Endodermal cell (in vitro differentiated cells): ENCODE data around the gene MLKL. TPM values are rescaled to one million over a fixed set of nuclear protein-coding genes. Genes with fewer than 3 reads are reported as not detected.
"Not testable (repeated sequence)": the region's sequence is repeated elsewhere in the genome, so short reads cannot be mapped to it uniquely, and the experiment has no call there.

Experiments used
- DNase-seq: peaks from one replicate; pipeline ENCODE4 v3.0.0-alpha.2; 2017
- H3K27ac ChIP-seq: 2 replicates; pipeline ENCODE4 v1.5.1; 2013; ENCODE audit warnings: mild to moderate bottlenecking, low read depth, low read length, moderate library complexity
- H3K27me3 ChIP-seq: 2 replicates; pipeline ENCODE4 v1.6.1; 2013; ENCODE audit warnings: mild to moderate bottlenecking, low read length, moderate library complexity; ENCODE audit not compliant: insufficient read depth, control insufficient read depth, poor library complexity, severe bottlenecking
- H3K36me3 ChIP-seq: 2 replicates; pipeline ENCODE4 v1.7.0; 2013; ENCODE audit warnings: mild to moderate bottlenecking, low read length, moderate library complexity; ENCODE audit not compliant: control insufficient read depth, insufficient read depth
- H3K4me1 ChIP-seq: one replicate; pipeline ENCODE4 v1.7.0; 2013; ENCODE audit warnings: low read length; ENCODE audit not compliant: control insufficient read depth, insufficient read depth
- H3K4me3 ChIP-seq: 2 replicates; pipeline ENCODE4 v1.5.1; 2013; ENCODE audit warnings: mild to moderate bottlenecking, low read length, moderate library complexity
- H3K9ac ChIP-seq: 2 replicates; pipeline ENCODE4 v1.6.1; 2013; ENCODE audit warnings: mild to moderate bottlenecking, low read length, moderate library complexity; ENCODE audit not compliant: poor library complexity, severe bottlenecking; ENCODE audit errors: extremely low read depth
- H3K9me3 ChIP-seq: 2 replicates; pipeline ENCODE4 v1.6.1; 2013; ENCODE audit warnings: mild to moderate bottlenecking, low read length, moderate library complexity; ENCODE audit not compliant: control insufficient read depth
- H3K27ac Mint-ChIP-seq: 2 replicates; pipeline ENCODE4 v1.8.0; 2020; ENCODE audit warnings: mixed read lengths
- H3K27me3 Mint-ChIP-seq: 2 replicates; pipeline ENCODE4 v1.8.0; 2021; ENCODE audit warnings: mild to moderate bottlenecking, mixed read lengths; ENCODE audit not compliant: insufficient read depth
- H3K36me3 Mint-ChIP-seq: 2 replicates; pipeline ENCODE4 v1.8.0; 2020; ENCODE audit warnings: low read depth, mixed read lengths
- H3K4me1 Mint-ChIP-seq: 2 replicates; pipeline ENCODE4 v1.8.0; 2020; ENCODE audit warnings: mixed read lengths
- H3K4me3 Mint-ChIP-seq: 2 replicates; pipeline ENCODE4 v1.8.0; 2020; ENCODE audit warnings: mild to moderate bottlenecking, moderate library complexity, mixed read lengths
- H3K9me3 Mint-ChIP-seq: 2 replicates; pipeline ENCODE4 v1.8.0; 2020; ENCODE audit warnings: mild to moderate bottlenecking, mixed read lengths
- WGBS, 2 experiments: methylation state at CpG; one replicate each; pipeline versions ENCODE4 v1.1.5 to v1.1.7; 2013; ENCODE audit warnings: missing lambda C conversion rate in 2 of 2, mixed read lengths in 1 of 2; ENCODE audit not compliant: insufficient coverage in 1 of 2, insufficient read length in 1 of 2; 5-methylcytosine and 5-hydroxymethylcytosine counted together
- total RNA-seq, 2 donors: library from RNA; stranded (reverse); fragmentation: NEBNext Ultra II Directional in 1 of 2; extraction: Animal tissue kit (Norgen Biotek cat#: 25700) in 1 of 2; gene quantifications; 2 replicates in 1 of 2; 3 replicates in 1 of 2; pipeline ENCODE4 v1.2.1, GENCODE V29; 2021
- TF ChIP-seq, protein P1 (sequence below): fragments of 200-600 bp; sonication (generic); conservative IDR thresholded peaks from 2 replicates; pipeline ENCODE4 v1.5.0; 2021; ENCODE audit warnings: antibody characterized with exemption, mild to moderate bottlenecking

The MLKL gene
- total RNA-seq, 2 donors from 2014 or later, result 0.22 to 1.3 TPM

- H3K27ac ChIP-seq, result no peak overlapping the region
- Mint-ChIP-seq H3K4me1 (peaks cover 18% of the 10 kb centered on the region), H3K27me3 (no peaks in the 10 kb centered on the region), H3K36me3 (peaks cover 81% of the 10 kb centered on the region), H3K27ac (no peak overlapping the region), H3K4me3 (no peak overlapping the region), H3K9me3 (no peaks in the 10 kb centered on the region)
- H3K36me3 ChIP-seq, result peaks cover 80% of the 10 kb centered on the region
- 82 to 88% methylated on average over 3 to 5 of the region's 5 CpGs for WGBS, 2 experiments
- DNase-seq, result no peak
- H3K9me3 ChIP-seq, result no peaks in the 10 kb centered on the region
- no peak overlapping the region for H3K4me3 ChIP-seq
- no peaks in the 10 kb centered on the region for H3K4me1 ChIP-seq
- no peak overlapping the region for H3K9ac ChIP-seq
- TF ChIP-seq, protein P1, sequence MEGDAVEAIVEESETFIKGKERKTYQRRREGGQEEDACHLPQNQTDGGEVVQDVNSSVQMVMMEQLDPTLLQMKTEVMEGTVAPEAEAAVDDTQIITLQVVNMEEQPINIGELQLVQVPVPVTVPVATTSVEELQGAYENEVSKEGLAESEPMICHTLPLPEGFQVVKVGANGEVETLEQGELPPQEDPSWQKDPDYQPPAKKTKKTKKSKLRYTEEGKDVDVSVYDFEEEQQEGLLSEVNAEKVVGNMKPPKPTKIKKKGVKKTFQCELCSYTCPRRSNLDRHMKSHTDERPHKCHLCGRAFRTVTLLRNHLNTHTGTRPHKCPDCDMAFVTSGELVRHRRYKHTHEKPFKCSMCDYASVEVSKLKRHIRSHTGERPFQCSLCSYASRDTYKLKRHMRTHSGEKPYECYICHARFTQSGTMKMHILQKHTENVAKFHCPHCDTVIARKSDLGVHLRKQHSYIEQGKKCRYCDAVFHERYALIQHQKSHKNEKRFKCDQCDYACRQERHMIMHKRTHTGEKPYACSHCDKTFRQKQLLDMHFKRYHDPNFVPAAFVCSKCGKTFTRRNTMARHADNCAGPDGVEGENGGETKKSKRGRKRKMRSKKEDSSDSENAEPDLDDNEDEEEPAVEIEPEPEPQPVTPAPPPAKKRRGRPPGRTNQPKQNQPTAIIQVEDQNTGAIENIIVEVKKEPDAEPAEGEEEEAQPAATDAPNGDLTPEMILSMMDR, result no peak
- H3K27me3 ChIP-seq, result no peaks in the 10 kb centered on the region
Observed at GRCh38 chr16:74657870-74658642, 42.6 kb downstream of the MLKL start.

DNA sequence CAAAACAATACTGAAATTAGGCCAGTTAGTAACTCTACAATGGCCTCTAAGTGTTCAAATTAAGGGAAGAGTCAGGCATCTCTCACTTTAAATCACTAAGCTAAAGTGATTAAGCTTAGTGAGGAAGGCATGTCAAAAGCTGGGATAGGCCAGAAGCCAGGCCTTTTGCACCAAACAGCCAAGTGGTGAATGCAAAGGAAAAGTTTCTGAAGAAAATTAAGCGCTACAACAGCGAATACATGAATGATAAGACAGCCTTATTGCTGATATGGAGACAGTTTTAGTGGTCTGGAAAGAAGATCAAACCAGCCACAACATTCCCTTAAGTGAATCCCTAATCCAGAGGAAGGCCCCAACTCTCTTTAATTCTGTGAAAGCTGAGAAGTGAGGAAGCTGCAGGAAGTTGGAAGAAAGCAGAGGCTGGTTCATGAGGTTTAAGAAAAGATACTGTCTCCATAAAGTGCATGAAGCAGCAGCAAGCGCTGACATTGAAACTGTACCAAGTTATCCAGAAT is 46.1 kb downstream of the MLKL start:
- no peaks in the 10 kb centered on the region for H3K27me3 ChIP-seq
- no peaks in the 10 kb centered on the region for H3K9me3 ChIP-seq
- 88 to 96% methylated on average over 2 to 3 of the region's 3 CpGs for WGBS, 2 experiments
- Mint-ChIP-seq H3K4me1 (peaks cover 18% of the 10 kb centered on the region), H3K27me3 (no peaks in the 10 kb centered on the region), H3K27ac (no peak overlapping the region), H3K9me3 (no peaks in the 10 kb centered on the region), H3K36me3 (peaks cover 75% of the 10 kb centered on the region), H3K4me3 (no peak overlapping the region)
- no peak overlapping the region for H3K9ac ChIP-seq
- no peak overlapping the region for H3K4me3 ChIP-seq
- no peaks in the 10 kb centered on the region for H3K4me1 ChIP-seq
- no peak overlapping the region for H3K27ac ChIP-seq
- DNase-seq, result no peak
- H3K36me3 ChIP-seq, result peaks cover 75% of the 10 kb centered on the region
- TF ChIP-seq, protein P1, result no peak

DNA sequence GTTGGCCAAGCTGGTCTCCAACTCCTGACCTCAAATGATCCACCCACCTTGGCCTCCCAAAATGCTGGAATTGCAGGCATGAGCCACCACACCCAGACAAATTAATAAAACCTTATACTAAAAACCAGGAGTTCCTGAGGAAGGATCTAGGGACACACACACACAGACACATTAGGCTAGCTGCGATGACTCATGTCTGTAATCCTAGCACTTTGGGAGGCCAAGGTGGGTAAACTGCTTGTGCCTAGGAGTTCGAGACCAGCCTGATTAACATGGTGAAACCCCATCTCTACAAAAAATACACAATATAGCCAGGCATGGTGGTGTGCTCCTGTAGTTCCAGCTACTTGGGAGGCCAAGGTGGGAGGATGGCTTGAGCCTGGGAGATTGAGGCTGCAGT is 47.8 kb downstream of the MLKL start:
- H3K9me3 Mint-ChIP-seq, H3K4me3 Mint-ChIP-seq, H3K4me1 ChIP-seq, H3K27ac ChIP-seq, H3K27me3 Mint-ChIP-seq, DNase-seq, H3K9me3 ChIP-seq, H3K27me3 ChIP-seq, H3K4me3 ChIP-seq, H3K9ac ChIP-seq: not testable (repeated sequence)
- WGBS, 2 experiments, result 89 to 100% methylated on average over 1 to 2 of the region's 2 CpGs
- Mint-ChIP-seq H3K4me1 (peaks cover 12% of the 10 kb centered on the region), H3K27ac (peak overlapping the region; percentile 64), H3K36me3 (peaks cover 70% of the 10 kb centered on the region)
- H3K36me3 ChIP-seq, result peaks cover 75% of the 10 kb centered on the region
